SH-SY5Y (cell line): Measurements from ENCODE around the gene ENGASE.

Source experiments
- GATA2 ChIP-seq: IDR thresholded peaks from 2 replicates; pipeline ENCODE4 v1.6.1; 2011; ENCODE audit warnings: mild to moderate bottlenecking, low read depth, low read length
- GATA3 ChIP-seq: IDR thresholded peaks from 2 replicates; pipeline ENCODE4 v1.6.1; 2011; ENCODE audit warnings: low read depth, mild to moderate bottlenecking, low read length, moderate library complexity

ENGASE gene

GRCh38 chr17:79034931-79035485, 39.6 kb upstream of the ENGASE start:
- TF ChIP-seq GATA2 (no peak), GATA3 (no peak)

GRCh38 chr17:79035686-79036085, 38.9 kb upstream of the ENGASE start:
- TF ChIP-seq GATA2, result no peak
- no peak for TF ChIP-seq GATA3

- TF ChIP-seq GATA2, result no peak
These were observed 38.4 kb upstream of the ENGASE start for GRCh38 chr17:79036181-79036580.

- TF ChIP-seq GATA3 (no peak), GATA2 (no peak)
These were observed 38.0 kb upstream of the ENGASE start for GRCh38 chr17:79036596-79036995.

GRCh38 chr17:79038545-79039135, 36.0 kb upstream of the ENGASE start:
- TF ChIP-seq GATA3 (no peak), GATA2 (no peak)

- TF ChIP-seq GATA2, result no peak
- no peak for TF ChIP-seq GATA3
These were observed 35.5 kb upstream of the ENGASE start for GRCh38 chr17:79039171-79039570.

- no peak for TF ChIP-seq GATA2
- no peak for TF ChIP-seq GATA3
These were observed 34.7 kb upstream of the ENGASE start for GRCh38 chr17:79039886-79040285.

GRCh38 chr17:79041041-79041570, 33.5 kb upstream of the ENGASE start:
- TF ChIP-seq GATA2 (no peak), GATA3 (no peak)

- TF ChIP-seq GATA3, result no peak
- TF ChIP-seq GATA2, result no peak
These were observed 32.8 kb upstream of the ENGASE start for GRCh38 chr17:79041723-79042420.

- no peak for TF ChIP-seq GATA3
- no peak for TF ChIP-seq GATA2
These were observed 32.0 kb upstream of the ENGASE start for GRCh38 chr17:79042421-79043190.

GRCh38 chr17:79043191-79043930, 31.3 kb upstream of the ENGASE start:
- TF ChIP-seq GATA3 (no peak), GATA2 (no peak)

GRCh38 chr17:79043931-79044320, 30.7 kb upstream of the ENGASE start:
- TF ChIP-seq GATA2, result no peak
- no peak for TF ChIP-seq GATA3

GRCh38 chr17:79044462-79044861, 30.2 kb upstream of the ENGASE start:
- TF ChIP-seq GATA3, result no peak
- TF ChIP-seq GATA2, result no peak
